ENCODE results near the gene RAB40C. TPM values are rescaled to one million over a fixed set of nuclear protein-coding genes. Genes with fewer than 3 reads are reported as not detected.

The RAB40C gene
- total RNA-seq, 1 donor from 2014 or later, result 13.4 TPM

DNA sequence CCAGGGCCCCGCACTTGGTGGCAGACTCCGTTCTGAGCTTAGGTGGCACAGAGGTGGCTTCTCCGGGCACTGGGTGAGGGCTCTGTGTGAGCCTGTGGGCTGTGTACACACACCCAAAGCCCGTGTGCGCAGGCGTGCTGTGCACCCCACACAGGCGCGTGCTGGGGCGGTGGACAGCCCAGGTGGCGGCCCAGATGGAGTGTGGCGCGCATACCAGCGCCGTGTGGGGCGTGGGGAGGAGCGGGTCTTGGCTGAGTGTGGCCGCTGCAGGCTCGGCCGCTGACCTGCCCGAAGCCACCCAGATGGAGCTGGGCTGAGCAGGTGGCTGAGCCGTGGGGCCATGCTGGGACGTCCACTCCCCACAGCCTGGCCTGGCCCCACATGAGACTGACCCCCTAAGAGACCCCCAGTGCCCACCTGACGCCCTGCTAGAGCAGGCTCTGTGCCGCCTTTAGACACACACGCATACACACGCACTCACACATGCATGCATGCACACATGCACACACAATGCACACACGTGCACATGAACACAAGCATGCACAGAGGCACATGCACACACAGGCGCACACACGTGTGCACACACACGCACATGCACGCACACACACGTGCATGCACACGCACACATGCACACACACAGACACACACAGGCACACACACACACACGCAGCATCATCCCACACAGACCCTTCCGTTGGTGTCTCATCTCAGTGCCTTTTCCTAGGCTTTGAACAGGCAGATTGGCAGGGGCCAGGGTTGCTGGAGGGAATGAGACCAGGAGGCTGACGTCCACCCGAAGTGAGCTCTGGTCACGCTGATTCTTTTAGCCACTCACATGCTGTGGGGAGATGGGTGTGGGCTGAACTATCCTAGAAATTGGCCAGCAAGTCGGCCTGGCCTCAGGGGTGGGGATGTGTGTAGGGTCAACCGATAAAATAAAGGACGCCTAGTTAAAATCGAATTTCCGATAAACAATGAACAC lies 27.6 kb upstream of the RAB40C start:
- no peak overlapping the region for H3K4me3 Mint-ChIP-seq (ENCODE audit: low read depth)
- H3K27me3 Mint-ChIP-seq (ENCODE audit: low read depth), result peaks cover 10% of the 10 kb centered on the region
- peaks cover 6% of the 10 kb centered on the region for H3K4me1 Mint-ChIP-seq (ENCODE audit: low read depth)
- no peak for DNase-seq (ENCODE audit: low spot score)
- no peaks in the 10 kb centered on the region for H3K9me3 Mint-ChIP-seq
- intact Hi-C loops (cut with micrococcal nuclease), result no loop called here
- no peaks in the 10 kb centered on the region for H3K36me3 Mint-ChIP-seq (ENCODE audit: low read depth)
- H3K27ac Mint-ChIP-seq, result no peak overlapping the region

DNA sequence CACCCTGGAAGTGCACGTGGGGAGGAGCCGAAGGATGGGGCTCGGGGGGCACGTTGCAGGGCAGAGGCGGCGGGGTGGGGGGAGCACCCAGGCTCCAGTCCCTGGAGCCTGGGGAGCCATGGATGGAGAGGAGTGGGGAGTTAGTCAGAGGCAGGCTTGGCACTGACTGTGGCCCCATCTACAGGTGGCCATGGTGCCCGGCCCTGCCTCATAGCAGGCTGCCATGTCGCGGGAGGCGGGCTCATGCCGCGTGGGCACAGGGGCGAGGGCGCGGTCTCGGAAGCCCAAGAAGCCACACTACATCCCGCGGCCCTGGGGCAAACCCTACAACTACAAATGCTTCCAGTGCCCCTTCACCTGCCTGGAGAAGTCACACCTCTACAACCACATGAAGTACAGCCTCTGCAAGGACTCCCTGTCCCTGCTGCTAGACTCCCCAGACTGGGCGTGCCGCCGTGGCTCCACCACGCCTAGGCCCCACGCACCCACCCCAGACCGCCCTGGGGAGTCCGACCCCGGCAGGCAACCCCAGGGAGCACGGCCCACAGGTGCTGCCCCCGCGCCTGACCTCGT lies 26.7 kb upstream of the RAB40C start:
- H3K4me3 Mint-ChIP-seq (ENCODE audit: low read depth), result no peak overlapping the region
- no peaks in the 10 kb centered on the region for H3K9me3 Mint-ChIP-seq
- no peaks in the 10 kb centered on the region for H3K36me3 Mint-ChIP-seq (ENCODE audit: low read depth)
- H3K4me1 Mint-ChIP-seq (ENCODE audit: low read depth), result peaks cover 6% of the 10 kb centered on the region
- intact Hi-C loops (cut with micrococcal nuclease), result no loop called here
- H3K27ac Mint-ChIP-seq, result no peak overlapping the region
- peaks cover 10% of the 10 kb centered on the region for H3K27me3 Mint-ChIP-seq (ENCODE audit: low read depth)
- DNase-seq (ENCODE audit: low spot score), result no peak

DNA sequence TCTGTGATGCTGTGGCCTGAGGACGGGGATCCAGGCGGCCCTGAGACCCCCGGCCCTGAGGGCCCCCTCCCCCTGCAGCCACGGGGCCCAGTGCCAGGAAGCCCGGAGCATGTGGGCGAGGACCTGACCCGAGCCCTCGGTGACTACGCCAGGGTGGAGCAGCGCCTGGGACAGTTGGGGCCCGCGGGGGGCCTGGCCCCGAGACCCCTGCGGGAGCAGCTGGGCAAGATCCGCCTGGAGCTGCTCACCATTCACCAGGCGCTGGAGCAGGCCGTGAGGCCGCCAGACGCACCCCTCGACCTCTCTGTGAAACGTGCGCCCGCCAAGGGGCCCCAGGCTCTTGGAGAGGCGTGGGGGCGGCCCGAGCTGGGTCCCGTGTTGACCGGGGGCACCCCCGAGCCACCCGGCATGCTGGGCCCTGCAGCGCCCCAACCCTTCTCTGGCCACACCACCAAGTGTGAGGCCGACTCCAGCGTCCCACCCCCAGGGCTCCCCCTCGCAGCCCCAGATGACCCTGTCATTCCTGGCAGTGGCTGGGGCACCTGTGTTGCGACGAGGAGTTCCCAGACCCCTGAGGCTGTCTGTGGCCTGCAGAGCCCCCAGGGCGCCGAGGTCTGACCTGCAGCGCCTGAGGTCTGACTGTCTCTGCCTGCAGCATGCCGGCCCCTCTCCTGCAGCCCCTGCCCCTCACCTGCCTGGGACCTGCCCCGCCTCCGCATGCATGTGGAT lies 25.0 kb upstream of the RAB40C start:
- H3K4me3 Mint-ChIP-seq (ENCODE audit: low read depth), result no peak overlapping the region
- peaks cover 4% of the 10 kb centered on the region for H3K27me3 Mint-ChIP-seq (ENCODE audit: low read depth)
- no peak overlapping the region for H3K27ac Mint-ChIP-seq
- no peaks in the 10 kb centered on the region for H3K9me3 Mint-ChIP-seq
- H3K36me3 Mint-ChIP-seq (ENCODE audit: low read depth), result no peaks in the 10 kb centered on the region
- intact Hi-C loops (cut with micrococcal nuclease), result loop anchor here (5.0 kb wide), 1 partner anchor 38 kb away; the partner anchor contains the start of gene CAPN15
- peaks cover 13% of the 10 kb centered on the region for H3K4me1 Mint-ChIP-seq (ENCODE audit: low read depth)
- DNase-seq (ENCODE audit: low spot score), result no peak

DNA sequence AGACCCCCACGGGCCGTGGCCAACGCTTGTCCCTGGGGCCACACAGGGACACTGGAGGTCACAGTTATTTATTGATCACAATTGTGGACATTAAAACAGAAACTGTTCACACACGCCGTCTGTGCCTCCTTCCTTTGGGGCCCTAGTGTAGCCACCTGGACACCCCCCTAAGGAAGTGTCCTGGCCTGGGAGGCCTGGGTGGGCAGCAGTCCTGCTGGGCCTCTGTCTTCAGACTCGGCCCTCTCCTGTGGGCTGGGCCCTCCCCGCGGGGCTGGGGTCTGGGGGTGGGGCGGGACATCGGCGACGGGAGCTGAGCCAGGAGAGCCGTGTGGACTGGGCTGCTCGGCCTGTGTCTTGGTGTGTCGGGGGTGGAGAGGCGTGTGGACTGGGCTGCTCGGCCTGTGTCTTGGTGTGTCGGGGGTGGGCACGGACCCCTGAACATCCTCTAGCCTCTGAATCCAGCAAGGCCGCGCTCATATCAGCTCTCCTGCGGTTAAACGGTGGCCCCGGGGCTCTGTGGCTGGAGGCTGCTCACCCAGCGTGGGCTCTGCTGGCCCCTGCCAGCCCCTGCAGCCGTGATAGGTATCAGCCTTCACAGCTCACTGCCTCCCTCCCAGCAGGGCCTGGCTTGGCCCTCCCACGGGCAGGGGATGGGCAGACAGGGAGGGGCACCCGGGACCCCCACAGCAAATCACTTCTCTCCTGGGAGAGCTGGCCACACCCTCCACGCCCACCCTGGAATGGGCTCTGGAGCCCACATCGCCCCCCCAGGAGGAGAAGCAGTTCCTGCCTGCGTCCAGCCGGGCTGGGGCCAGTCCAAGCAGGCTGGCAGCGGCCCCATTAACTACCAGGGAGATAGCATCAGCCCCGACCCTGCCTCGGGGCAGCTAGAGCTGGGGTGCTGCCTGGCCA lies 24.2 kb upstream of the RAB40C start:
- no peak for DNase-seq (ENCODE audit: low spot score)
- no peaks in the 10 kb centered on the region for H3K9me3 Mint-ChIP-seq
- intact Hi-C loops (cut with micrococcal nuclease), result loop anchor here (5.0 kb wide), 1 partner anchor 38 kb away; the partner anchor contains the start of gene CAPN15
- no peaks in the 10 kb centered on the region for H3K36me3 Mint-ChIP-seq (ENCODE audit: low read depth)
- H3K27me3 Mint-ChIP-seq (ENCODE audit: low read depth), result peaks cover 4% of the 10 kb centered on the region
- peaks cover 13% of the 10 kb centered on the region for H3K4me1 Mint-ChIP-seq (ENCODE audit: low read depth)
- no peak overlapping the region for H3K27ac Mint-ChIP-seq
- H3K4me3 Mint-ChIP-seq (ENCODE audit: low read depth), result no peak overlapping the region

DNA sequence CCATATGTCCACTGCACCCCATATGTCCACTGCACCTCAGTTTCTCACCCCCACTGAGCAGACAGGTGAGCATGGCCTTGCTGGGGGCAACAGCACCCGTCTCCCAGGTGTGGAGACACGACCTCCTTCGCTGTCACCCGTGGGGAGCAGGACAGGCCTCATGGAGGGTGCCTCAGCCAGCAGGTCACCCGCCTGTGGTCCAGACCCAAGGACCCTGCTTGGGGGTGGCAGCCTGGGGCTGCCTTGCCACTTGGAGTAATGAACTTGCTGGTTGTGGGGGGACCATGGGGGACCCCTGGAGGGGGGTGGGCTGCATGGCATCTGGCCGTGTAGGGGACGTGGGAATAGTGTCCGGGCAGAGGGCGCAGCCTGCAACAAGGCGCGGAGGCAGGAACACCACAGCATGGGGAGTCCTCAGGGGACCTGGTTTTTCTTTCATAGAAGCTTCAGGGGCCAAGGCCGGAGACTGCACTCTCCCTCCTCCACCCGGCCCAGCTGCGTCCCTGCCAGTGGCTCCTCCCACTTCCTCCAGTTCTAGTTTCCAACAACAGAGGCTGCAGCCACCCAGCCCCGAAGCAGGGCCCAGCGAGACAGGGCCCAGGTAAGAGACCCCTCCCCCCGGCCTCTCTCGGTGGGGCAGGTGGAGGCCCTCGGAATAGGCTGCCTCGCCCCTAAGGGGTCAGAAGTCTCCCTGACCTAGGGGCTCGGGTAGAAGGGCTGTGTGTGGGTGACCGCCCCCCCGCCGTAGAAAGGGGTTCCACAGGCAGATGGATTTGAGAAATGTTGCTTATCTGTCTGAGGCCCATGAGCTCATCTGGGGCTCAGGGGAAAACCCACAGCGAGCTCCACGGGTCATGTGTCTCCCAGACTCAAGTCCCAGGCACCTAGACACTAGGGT lies 23.1 kb upstream of the RAB40C start, which contains the start of gene NHLRC4:
TSS of gene NHLRC4 (plus strand) at position 531 of the 898 bp plus-strand sequence. CDS start 1,043 bp downstream, outside the sequence.
- H3K36me3 Mint-ChIP-seq (ENCODE audit: low read depth), result no peaks in the 10 kb centered on the region
- H3K4me3 Mint-ChIP-seq (ENCODE audit: low read depth), result peak within 1 kb of the TSS; percentile 58
- peak; percentile 55 for DNase-seq (ENCODE audit: low spot score)
- peaks cover 3% of the 10 kb centered on the region for H3K27me3 Mint-ChIP-seq (ENCODE audit: low read depth)
- H3K27ac Mint-ChIP-seq, result peak within 1 kb of the TSS; percentile 81
- H3K9me3 Mint-ChIP-seq, result no peaks in the 10 kb centered on the region
- peaks cover 23% of the 10 kb centered on the region for H3K4me1 Mint-ChIP-seq (ENCODE audit: low read depth)
- intact Hi-C loops (cut with micrococcal nuclease), result loop anchor here (5.0 kb wide), 1 partner anchor 39 kb away; the partner anchor contains the start of gene CAPN15

DNA sequence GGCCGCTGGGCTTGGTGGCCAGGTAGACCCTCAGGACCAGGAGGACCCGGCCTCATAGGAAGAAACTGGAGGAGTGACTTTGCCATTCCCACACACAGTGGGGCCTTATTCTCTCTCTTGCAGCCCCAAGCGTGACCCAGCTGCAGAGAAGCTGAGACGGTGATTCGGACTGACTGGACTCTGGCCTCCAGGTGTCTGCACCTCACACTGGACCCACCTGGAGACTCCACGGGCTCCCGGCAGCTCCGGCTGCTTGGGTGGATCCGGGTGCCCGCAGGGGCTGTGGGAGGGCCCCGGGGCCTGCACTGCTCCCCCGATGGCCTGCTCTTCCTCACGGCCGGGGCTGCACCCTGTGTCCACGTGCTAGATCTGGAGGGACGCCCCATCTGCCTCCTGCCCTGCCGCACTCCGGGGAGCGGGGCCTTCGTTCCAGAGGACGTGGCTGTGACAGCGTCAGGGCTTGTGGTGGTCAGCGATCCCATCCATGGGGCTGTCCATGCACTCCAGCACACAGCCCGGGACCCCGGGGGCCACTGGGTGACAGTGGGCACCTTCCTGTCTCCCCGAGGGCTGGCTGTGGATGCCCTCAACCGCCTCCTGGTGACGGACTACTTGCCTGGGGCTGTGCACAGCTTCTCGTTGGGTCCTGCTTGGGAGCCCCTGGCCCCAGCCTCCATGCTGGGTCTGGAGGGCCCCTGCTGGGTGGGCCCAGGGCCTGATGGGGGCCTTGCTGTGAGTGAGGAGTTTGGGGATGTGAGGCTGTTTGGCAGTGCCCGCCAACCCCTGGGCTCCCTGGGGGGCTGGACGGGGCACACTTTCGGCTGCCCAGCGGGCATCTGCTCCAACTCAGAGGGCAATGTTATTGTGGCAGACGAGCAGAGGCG lies 22.3 kb upstream of the RAB40C start:
- no peaks in the 10 kb centered on the region for H3K27me3 Mint-ChIP-seq (ENCODE audit: low read depth)
- no peaks in the 10 kb centered on the region for H3K36me3 Mint-ChIP-seq (ENCODE audit: low read depth)
- no peak for DNase-seq (ENCODE audit: low spot score)

DNA sequence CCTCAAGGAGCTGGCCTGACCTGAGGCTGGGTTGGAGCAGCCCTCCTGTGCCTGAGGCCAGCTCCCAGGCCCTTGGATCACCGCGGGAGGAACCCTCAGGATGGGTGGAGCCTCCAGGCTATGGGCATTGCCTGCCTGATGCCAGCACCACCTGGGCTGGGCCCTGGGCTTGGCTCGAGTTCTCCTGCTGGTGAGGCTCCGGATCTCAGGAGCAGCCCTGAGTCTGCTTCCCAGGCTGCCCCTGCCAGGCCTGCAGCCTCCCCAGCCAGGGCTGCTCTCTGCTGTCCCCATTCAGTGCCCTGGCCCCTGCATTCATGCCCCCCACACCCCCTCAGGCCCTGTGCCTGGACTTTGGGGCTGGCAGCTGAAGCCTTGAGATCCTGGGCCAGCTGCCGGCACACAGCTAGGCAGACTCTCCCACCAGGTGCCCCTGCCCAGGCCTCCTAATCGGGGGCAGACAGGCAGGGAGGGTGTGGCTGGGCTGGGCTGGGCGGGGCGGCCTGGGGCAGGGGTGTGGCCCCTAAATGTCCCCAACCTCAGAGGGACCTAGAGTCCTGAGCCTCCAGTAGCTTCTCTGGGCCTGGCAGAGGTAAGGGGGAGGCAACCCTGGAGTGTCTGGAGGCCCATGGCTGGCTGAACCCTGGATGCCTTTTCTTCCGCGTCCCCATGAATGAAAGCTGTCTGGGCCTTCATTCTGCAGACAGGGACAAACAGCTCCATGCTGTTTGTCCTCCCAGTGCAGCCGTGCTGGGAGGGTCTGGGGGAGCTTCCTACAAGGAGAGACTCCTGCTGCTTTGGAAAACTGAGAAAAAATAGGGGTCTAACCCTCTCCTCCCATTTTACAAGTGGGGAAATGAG lies 21.2 kb upstream of the RAB40C start:
- H3K27ac Mint-ChIP-seq, result peak overlapping the region; percentile 89
- no peaks in the 10 kb centered on the region for H3K9me3 Mint-ChIP-seq
- intact Hi-C loops (cut with micrococcal nuclease), result loop anchor here (5.0 kb wide), 1 partner anchor 41 kb away; the partner anchor contains the start of gene CAPN15
- peaks cover 24% of the 10 kb centered on the region for H3K4me1 Mint-ChIP-seq (ENCODE audit: low read depth)
- H3K27me3 Mint-ChIP-seq (ENCODE audit: low read depth), result no peaks in the 10 kb centered on the region
- peak overlapping the region; percentile 88 for H3K4me3 Mint-ChIP-seq (ENCODE audit: low read depth)
- no peak for DNase-seq (ENCODE audit: low spot score)
- H3K36me3 Mint-ChIP-seq (ENCODE audit: low read depth), result no peaks in the 10 kb centered on the region

More for the DNA sequence above, 22.3 kb upstream of the RAB40C start:
- peaks cover 24% of the 10 kb centered on the region for H3K4me1 Mint-ChIP-seq (ENCODE audit: low read depth)
- H3K27ac Mint-ChIP-seq, result peak overlapping the region; percentile 81
- H3K4me3 Mint-ChIP-seq (ENCODE audit: low read depth), result peak overlapping the region; percentile 58
- H3K9me3 Mint-ChIP-seq, result no peaks in the 10 kb centered on the region
- intact Hi-C loops (cut with micrococcal nuclease), result loop anchor here (5.0 kb wide), 1 partner anchor 40 kb away; the partner anchor contains the start of gene CAPN15

DNA sequence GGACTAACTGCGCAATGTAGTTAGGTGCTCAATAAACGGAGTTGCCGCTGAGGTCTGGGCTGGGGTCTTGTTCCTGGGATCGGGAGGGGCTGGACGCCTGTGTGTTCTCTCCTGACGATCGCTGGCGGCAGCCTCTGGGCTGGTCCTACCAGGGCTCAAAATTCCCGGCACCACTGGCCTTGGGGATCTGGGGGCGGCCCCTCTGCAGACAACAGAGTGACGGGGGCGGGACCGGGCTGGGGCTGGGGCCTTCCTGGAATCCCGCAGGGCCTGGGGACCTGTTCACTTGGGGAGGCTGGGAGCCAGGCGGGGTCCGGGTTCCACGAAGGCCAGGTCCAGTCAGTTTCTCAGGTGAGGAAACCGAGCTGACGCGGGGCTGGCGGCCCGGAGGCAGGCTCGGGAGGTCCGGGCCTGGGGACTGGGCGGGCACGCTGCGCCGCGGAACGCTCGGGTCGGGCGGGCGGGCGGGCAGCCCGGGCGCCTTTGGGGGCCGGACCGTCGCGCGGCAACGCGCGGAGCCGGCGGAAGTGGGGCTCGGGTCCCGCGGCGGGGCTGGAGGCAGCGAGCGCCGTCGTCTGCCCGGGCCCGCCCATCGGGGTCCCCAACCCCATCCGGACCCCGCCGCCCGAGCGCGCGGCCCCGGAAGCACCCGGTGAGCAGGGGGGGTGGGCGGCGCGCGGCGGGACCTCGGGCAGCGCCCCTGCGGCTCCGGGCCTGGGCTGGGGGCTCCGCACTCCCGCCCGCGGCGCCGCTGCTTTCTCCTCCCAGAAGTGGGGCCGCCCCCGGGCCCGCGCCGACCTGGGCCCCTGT lies 20.2 kb upstream of the RAB40C start, which contains the start of gene PIGQ:
TSS of gene PIGQ (plus strand) at position 524 of the 810 bp plus-strand sequence. CDS start 4,107 bp downstream, outside the sequence.
- H3K4me1 Mint-ChIP-seq (ENCODE audit: low read depth), result peaks cover 24% of the 10 kb centered on the region
- intact Hi-C loops (cut with micrococcal nuclease), result loop anchor here (5.0 kb wide), 1 partner anchor 42 kb away; the partner anchor contains the start of gene CAPN15

More for the DNA sequence above, 20.2 kb upstream of the RAB40C start, which contains the start of gene PIGQ:
- peak; percentile 61 for DNase-seq (ENCODE audit: low spot score)
- no peaks in the 10 kb centered on the region for H3K9me3 Mint-ChIP-seq
- peak within 1 kb of the TSS; percentile 88 for H3K4me3 Mint-ChIP-seq (ENCODE audit: low read depth)
- no peaks in the 10 kb centered on the region for H3K27me3 Mint-ChIP-seq (ENCODE audit: low read depth)
- H3K36me3 Mint-ChIP-seq (ENCODE audit: low read depth), result no peaks in the 10 kb centered on the region
- peak within 1 kb of the TSS; percentile 89 for H3K27ac Mint-ChIP-seq

All from activated T-helper 2 cell treated with anti-CD3 and anti-CD28 coated beads, Interferon-gamma antibody, Interleukin-2, Interleukin-4, amounts not matched to agents 10 μg/mL and 5 μg/mL and 100 μg/mL, durations not matched to agents 14 hours and 24 hours and 36 hours (primary cell).